ENCODE measurements around the gene ESPL1.

ESPL1 gene

DNA sequence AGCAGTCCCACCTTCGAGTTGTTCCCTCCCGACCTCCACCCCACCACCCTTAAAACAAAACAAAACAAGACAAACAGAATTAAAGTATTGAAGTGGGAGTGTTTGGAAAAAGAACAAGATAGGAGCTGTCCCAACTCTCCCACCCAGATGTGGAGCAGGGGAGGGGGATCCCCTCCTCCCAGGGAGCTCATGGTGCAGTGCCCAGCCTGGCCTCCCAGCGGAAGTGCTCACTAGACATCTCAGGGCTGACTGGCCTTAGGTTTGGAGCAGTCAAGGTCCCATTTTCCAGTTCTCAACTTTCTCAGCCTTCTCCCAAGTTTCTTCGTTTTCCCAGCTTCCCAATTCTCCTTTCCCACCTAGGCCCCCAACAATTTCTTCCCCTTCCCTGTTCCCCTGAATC is 65.2 kb downstream of the ESPL1 start:
- TF ChIP-seq, protein P1, sequence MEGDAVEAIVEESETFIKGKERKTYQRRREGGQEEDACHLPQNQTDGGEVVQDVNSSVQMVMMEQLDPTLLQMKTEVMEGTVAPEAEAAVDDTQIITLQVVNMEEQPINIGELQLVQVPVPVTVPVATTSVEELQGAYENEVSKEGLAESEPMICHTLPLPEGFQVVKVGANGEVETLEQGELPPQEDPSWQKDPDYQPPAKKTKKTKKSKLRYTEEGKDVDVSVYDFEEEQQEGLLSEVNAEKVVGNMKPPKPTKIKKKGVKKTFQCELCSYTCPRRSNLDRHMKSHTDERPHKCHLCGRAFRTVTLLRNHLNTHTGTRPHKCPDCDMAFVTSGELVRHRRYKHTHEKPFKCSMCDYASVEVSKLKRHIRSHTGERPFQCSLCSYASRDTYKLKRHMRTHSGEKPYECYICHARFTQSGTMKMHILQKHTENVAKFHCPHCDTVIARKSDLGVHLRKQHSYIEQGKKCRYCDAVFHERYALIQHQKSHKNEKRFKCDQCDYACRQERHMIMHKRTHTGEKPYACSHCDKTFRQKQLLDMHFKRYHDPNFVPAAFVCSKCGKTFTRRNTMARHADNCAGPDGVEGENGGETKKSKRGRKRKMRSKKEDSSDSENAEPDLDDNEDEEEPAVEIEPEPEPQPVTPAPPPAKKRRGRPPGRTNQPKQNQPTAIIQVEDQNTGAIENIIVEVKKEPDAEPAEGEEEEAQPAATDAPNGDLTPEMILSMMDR (IDR thresholded peaks at IDR 0.05; ENCODE audit: control extremely low read depth, extremely low read depth, low read depth, missing control alignments), result no peak
- no peak for DNase-seq (ENCODE audit: extremely low spot score)
- ChIA-PET CTCF (interaction anchor here (1.0 to 17.1 kb wide), 4 partner anchors 10 to 175 kb away, joined by 3 to 442 read pairs (median 39); partner anchors contain the start of gene AAAS), POLR2A (no interaction called here)

DNA sequence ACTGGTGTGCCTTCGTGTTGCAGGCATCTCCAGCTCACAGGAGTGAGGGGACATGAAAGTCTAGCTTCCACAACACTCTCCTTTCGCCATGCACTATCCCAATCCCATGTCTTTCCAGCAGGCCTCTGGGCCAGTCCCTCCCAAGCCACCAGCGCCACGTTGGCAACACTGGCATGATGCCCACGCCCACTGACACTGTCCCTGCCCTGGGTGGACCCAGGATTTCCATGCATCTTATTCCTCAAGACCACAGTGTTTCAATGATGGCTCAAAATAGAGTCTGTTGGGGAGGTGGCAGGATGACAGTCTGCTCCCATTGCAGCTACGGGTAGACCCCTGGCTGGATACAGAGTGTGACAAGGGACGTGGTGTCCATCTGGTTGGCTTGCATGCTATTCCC is 65.7 kb downstream of the ESPL1 start:
- TF ChIP-seq, protein P1 (IDR thresholded peaks at IDR 0.05; ENCODE audit: control extremely low read depth, extremely low read depth, low read depth, missing control alignments), result no peak
- ChIA-PET CTCF (interaction anchor here (1.0 to 17.1 kb wide), 4 partner anchors 11 to 174 kb away, joined by 3 to 442 read pairs (median 39); partner anchors contain the start of gene AAAS), POLR2A (no interaction called here)
- DNase-seq (ENCODE audit: extremely low spot score), result no peak

GRCh38 chr12:53334822-53335221 is 66.7 kb downstream of the ESPL1 start:
- no peak for DNase-seq (ENCODE audit: extremely low spot score)
- TF ChIP-seq, protein P1 (IDR thresholded peaks at IDR 0.05; ENCODE audit: control extremely low read depth, extremely low read depth, low read depth, missing control alignments), result no peak
- POLR2A ChIA-PET, result no interaction called here
- CTCF ChIA-PET, result interaction anchor here (0.8 to 7.5 kb wide), 5 partner anchors 10 to 121 kb away, joined by 3 to 74 read pairs (median 12); partner anchors contain the start of gene AAAS

GRCh38 chr12:53336181-53336681 is 68.1 kb downstream of the ESPL1 start, which contains the start of gene SP7:
Gene SP7 (minus strand): TSS chr12:53336354. CDS start chr12:53335646, 708 bp downstream.
- ChIA-PET POLR2A (no interaction called here), CTCF (interaction anchor here (0.7 to 7.5 kb wide), 4 partner anchors 9 to 17 kb away, joined by 3 to 74 read pairs (median 16); partner anchors contain the start of gene AAAS)
- TF ChIP-seq, protein P1 (IDR thresholded peaks at IDR 0.05; ENCODE audit: control extremely low read depth, extremely low read depth, low read depth, missing control alignments), result no peak
- no peak for DNase-seq (ENCODE audit: extremely low spot score)

- DNase-seq (ENCODE audit: extremely low spot score), result no peak
- POLR2A ChIA-PET, result no interaction called here
- CTCF ChIA-PET, result no interaction called here
- TF ChIP-seq, protein P1 (IDR thresholded peaks at IDR 0.05; ENCODE audit: control extremely low read depth, extremely low read depth, low read depth, missing control alignments), result no peak
These were observed 69.9 kb downstream of the ESPL1 start for GRCh38 chr12:53338017-53338416.

- POLR2A ChIA-PET, result no interaction called here
These were observed 70.8 kb downstream of the ESPL1 start for GRCh38 chr12:53338916-53339315.

More at GRCh38 chr12:53338916-53339315, 70.8 kb downstream of the ESPL1 start:
- no peak for DNase-seq (ENCODE audit: extremely low spot score)
- CTCF ChIA-PET, result interaction anchor here (1.3 kb wide), 1 partner anchor 18 kb away, joined by 4 read pairs; no protein-coding TSS in a partner anchor
- TF ChIP-seq, protein P1 (IDR thresholded peaks at IDR 0.05; ENCODE audit: control extremely low read depth, extremely low read depth, low read depth, missing control alignments), result no peak
